ENCODE data around the gene ARHGEF37.

DNA sequence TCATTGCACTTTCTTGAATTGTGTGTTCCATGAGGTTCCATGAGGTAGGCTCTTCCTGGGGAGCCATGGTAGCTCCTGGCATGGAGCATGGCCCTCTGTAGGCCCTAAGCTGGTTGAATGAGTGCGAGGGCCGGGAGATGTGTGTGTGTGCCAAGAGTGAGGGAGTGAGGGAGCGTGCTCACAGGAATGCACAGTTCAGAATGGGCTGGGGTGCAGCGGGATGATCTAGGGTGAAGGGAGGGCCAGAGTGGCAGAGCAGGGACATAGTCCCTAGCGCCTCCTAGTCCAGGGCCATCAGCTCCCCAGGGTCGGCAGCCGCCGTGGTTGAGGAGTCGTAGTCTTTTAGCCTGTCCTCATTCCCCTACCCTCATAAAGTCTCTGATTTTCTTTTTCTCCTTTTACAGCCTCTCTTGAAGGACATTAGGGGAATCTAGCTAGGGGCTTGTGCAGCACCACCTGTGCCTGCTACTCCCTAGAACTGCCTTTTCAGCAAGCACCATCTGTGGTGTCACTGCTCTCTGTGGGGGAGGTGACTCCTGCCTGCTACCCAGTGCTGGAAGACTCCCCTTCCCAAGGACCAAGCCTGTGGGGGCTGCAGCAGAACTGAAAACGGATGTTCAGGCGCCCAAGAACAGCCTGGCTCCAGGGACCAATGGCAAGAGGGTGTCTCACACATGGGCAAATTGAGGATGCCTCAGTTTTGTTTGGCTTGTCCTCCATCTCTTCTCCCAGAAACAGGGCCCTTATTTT, 83.5 kb downstream of the ARHGEF37 start:
- no peak for TF ChIP-seq YY1 (IDR thresholded peaks at IDR 0.05; ENCODE audit: low read depth)
- no peak for TF ChIP-seq RAD21 (IDR thresholded peaks at IDR 0.05; ENCODE audit: low read depth)
- TF ChIP-seq, protein P1, sequence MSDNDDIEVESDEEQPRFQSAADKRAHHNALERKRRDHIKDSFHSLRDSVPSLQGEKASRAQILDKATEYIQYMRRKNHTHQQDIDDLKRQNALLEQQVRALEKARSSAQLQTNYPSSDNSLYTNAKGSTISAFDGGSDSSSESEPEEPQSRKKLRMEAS (IDR thresholded peaks at IDR 0.05): no peak
- TF ChIP-seq TEAD4 (IDR thresholded peaks at IDR 0.05): no peak
- no peak for TF ChIP-seq USF1 (IDR thresholded peaks at IDR 0.05)
- TF ChIP-seq EP300 (IDR thresholded peaks at IDR 0.05; ENCODE audit: borderline replicate concordance): no peak

All from Ishikawa (cell line).